Stomach smooth muscle (tissue), 2 donors: ENCODE measurements around the gene KCTD5.
"Not testable (repeated sequence)": the region's sequence is repeated elsewhere in the genome, so short reads cannot be mapped to it uniquely, and the experiment has no call there.

Experiments used
- H3K27ac ChIP-seq: one replicate; pipeline ENCODE4 v1.7.0; 2013; ENCODE audit warnings: mild to moderate bottlenecking, low read length, inconsistent platforms
- H3K27me3 ChIP-seq, 2 donors: one replicate each; pipeline ENCODE4 v1.7.0; 2013; ENCODE audit warnings: low read length in 2 of 2; ENCODE audit not compliant: insufficient read depth in 2 of 2, control insufficient read depth in 1 of 2
- H3K36me3 ChIP-seq, 2 donors: one replicate each; pipeline ENCODE4 v1.7.0; 2013; ENCODE audit warnings: low read length in 2 of 2; ENCODE audit not compliant: control insufficient read depth in 2 of 2, insufficient read depth in 2 of 2
- H3K4me1 ChIP-seq: one replicate; pipeline ENCODE4 v1.7.0; 2013; ENCODE audit warnings: low read length; ENCODE audit not compliant: control insufficient read depth, insufficient read depth
- H3K4me3 ChIP-seq, 2 donors: one replicate each; pipeline ENCODE4 v1.7.0; 2013; ENCODE audit warnings: low read length in 2 of 2
- H3K9ac ChIP-seq, 2 donors: one replicate each; pipeline ENCODE4 v1.7.0; 2013; ENCODE audit warnings: low read length in 2 of 2, mild to moderate bottlenecking in 1 of 2
- H3K9me3 ChIP-seq, 2 donors: one replicate each; pipeline ENCODE4 v1.7.0; 2013; ENCODE audit warnings: low read length in 2 of 2; ENCODE audit not compliant: control insufficient read depth in 2 of 2
- donor health status: healthy.
- donor health status: Pancreatic carcinoma.

KCTD5 gene

DNA sequence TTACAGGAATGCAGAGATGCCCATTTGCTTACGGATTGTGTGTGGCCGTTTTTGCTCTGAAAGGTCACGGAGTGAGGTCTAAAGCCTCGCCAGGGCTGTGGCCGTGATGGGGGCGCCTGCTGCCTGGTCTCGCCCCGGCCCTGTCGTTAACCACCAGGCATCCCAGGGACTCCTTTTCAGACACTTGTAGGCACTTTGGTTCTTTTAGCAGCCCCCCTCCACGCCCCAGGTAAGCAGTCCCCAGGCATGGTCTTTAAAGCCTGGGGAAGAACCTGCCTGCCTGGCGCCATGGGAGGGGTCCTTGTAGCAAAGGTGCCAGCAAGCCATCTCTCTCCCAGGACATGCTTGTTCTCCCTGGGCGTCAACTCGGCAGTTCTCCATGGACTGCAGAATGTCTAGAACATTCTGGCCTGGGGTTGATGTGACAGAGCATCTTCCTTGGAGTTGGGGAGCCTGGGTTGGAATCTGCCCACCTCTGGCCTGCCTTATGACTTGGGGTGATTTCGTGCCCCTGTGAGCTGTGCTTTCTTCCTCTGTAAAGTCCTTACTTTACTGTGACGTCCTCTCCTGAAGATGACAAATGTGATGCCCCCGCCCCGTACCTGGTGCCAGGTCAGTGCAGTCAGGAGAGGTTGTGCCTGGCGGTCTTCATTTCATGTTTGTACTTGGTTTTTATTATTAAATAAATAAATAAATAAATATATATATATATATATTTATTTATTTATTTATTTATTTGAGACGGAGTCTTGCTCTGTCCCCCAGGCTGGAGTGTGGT lies 5.4 kb downstream of the KCTD5 start:
- Histone ChIP-seq H3K4me3 (no peak overlapping the region), H3K4me1 (peaks cover 11% of the 10 kb centered on the region), H3K9me3 (no peaks in the 10 kb centered on the region), H3K36me3 (no peaks in the 10 kb centered on the region), H3K27ac (no peak overlapping the region), H3K27me3 (no peaks in the 10 kb centered on the region), H3K9ac (no peak overlapping the region)

DNA sequence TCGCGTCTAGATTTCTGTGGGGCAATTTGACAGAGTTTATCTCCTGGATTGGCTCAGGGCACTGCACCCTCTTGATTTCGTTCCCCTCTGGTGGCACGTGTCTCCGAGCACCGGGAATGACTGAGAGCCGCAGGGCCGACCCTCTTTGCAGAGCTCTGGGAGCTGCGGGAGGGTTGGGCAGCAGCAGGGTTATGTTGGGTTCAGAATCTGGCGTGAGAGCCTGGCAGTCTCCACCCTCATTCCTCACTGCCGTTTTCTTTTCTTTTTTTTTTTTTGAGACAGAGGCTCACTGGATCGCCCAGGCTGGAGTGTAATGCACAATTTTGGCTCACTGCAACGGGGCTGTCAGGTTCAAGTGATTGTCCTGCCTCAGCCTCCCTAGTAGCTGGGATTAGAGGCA lies 7.1 kb downstream of the KCTD5 start:
- H3K4me1 ChIP-seq = peaks cover 14% of the 10 kb centered on the region
- H3K9ac ChIP-seq, H3K36me3 ChIP-seq, H3K9me3 ChIP-seq, H3K4me3 ChIP-seq, H3K27me3 ChIP-seq, H3K27ac ChIP-seq: not testable (repeated sequence)

DNA sequence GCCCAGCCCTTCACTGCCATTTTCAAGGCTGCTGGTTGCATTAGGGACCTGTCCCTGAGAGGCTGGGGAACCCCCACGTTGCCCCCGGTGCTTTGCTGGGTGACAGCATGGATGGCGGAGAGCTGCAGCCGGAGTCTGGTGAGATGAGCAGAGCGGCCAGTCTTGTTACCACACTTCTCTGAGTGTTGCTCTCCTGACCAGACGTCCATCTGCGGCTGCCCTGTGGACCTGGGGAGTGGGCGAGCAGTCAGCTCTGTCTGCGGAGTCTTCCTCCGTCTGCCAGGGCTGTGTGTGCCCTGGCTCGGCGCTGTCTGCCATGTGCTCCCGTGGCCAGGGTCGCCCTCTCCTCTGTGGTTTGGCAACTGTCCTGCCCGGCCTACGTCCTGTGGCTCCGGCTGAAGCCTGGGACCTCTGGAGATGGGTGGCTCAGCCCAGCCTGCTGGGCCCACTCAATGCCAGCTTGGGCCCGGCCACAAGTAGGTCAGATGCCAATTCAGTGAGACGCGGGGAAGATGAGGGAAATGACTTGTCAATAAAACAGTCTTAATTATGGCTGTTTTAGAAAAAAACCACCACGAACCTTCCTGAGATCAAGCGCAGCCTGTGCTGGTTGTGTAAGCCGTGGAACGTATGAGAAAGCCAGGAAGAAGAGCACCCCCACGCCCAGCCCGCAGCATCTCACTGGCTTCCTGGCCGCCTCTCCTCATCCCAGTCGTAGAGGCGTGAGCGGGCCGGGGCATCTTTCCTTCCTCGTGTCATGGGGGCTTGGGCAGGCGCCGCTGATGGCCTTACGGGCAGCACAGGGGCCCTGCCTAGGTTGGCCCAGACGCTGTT lies 7.9 kb downstream of the KCTD5 start:
- Histone ChIP-seq H3K4me3 (no peak overlapping the region), H3K36me3 (no peaks in the 10 kb centered on the region), H3K27me3 (no peaks in the 10 kb centered on the region), H3K27ac (no peak overlapping the region), H3K9ac (no peak overlapping the region), H3K9me3 (no peaks in the 10 kb centered on the region), H3K4me1 (peaks cover 14% of the 10 kb centered on the region)

DNA sequence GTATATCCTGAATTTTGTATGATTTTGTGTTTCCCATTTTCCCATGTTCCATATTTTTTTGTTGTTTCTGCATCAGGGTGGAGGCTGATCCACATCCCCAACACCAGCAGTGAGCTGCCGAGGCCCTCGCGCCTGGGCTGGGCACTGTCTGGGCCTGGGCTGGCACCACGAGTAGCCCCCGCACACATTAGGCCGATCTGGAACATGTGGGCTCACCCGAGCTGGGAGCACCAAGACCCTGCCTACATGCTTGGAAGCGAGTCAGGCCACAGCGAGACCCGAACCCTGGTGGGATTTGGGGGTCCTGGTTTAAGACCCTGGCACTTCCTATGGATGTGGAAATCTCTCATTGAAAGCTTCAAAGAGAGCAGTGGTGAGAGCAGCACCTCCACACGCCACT lies 8.5 kb downstream of the KCTD5 start:
- Histone ChIP-seq H3K27ac (no peak overlapping the region), H3K9ac (no peak overlapping the region)

DNA sequence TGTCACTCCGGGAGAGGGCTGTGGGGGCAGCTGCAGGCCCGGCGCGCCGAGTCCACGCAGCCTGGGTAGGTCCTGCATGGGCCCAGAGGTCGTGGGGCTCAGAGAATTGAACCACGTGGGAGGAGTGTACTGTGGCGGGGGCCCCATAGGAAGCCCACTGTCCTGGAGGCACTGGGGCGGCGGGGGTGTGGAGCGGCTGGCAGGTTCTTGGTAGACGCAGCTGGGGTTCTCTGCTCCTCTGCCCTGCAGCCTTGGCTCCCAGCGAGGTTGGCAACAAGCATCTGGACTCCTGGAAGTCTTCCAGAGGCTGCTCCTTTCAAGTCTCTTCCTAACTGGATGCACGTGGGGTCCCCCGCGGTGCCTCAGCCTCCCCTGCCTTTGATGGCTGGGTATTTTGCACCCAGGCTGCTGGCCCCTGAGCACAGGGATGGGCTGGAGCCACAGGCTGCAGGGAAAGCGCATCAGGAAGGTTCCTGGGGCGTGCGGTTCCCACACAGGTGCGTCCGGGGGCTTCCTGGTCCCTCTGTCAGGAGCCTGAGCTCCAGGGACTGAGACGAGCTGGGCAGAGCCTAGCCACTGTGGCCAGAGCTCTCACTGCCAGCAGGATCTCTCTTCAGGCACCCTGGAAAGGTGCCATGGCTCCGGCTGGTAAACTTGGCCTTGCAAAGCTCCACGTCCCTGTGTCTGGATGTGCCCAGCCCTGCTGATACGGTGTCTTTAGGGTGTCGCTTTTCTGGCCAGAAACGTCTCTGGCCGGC lies 9.3 kb downstream of the KCTD5 start:
- H3K9me3 ChIP-seq = no peaks in the 10 kb centered on the region
- H3K9ac ChIP-seq = no peak overlapping the region
- no peak overlapping the region for H3K27ac ChIP-seq
- no peaks in the 10 kb centered on the region for H3K36me3 ChIP-seq
- no peaks in the 10 kb centered on the region for H3K27me3 ChIP-seq
- H3K4me1 ChIP-seq = peaks cover 14% of the 10 kb centered on the region
- H3K4me3 ChIP-seq = no peak overlapping the region

More for the DNA sequence above, 8.5 kb downstream of the KCTD5 start:
- H3K9me3 ChIP-seq = no peaks in the 10 kb centered on the region
- H3K4me3 ChIP-seq = no peak overlapping the region
- H3K36me3 ChIP-seq = no peaks in the 10 kb centered on the region
- H3K4me1 ChIP-seq = peaks cover 14% of the 10 kb centered on the region
- H3K27me3 ChIP-seq = no peaks in the 10 kb centered on the region

DNA sequence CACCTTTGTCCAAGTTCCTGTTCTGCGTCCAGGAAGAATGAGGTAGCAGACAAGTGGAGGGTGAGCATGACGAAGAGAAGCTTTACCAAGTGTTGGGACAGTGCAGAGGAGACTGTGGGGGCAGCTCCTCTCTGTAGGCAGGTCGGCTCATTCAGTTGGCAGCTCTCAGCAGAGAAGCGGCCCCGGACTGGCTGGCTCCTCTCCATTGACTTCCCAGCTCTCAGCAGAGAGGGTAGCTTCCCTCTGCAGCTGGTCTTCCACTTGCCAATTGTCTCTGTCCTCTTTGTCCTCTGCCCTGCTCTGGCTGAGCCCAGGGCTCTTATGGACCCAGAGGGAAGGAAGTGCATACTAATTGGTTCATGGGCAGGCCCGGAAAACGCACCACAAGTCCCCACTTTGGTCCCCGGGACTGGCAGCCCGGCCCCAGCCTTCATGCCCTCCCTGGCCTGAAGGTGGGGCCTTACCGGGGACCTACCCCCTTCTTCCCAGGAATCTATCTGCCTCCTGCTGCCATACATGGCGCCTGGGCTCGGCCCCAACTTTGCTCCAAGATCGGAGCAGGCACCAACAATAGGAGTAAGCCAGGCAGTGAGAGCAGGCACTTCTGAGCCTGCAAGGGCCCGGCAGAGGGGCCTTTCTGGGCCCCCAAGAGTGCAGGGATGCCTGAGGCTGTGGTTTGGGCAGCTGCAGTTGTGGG lies 10.1 kb downstream of the KCTD5 start:
- Histone ChIP-seq H3K27ac (peak overlapping the region; percentile 24), H3K4me1 (peaks cover 14% of the 10 kb centered on the region), H3K27me3 (no peaks in the 10 kb centered on the region), H3K9ac (no peak overlapping the region), H3K9me3 (no peaks in the 10 kb centered on the region), H3K4me3 (no peak overlapping the region), H3K36me3 (peaks cover 4 to 6% of the 10 kb centered on the region in 2 donors)

DNA sequence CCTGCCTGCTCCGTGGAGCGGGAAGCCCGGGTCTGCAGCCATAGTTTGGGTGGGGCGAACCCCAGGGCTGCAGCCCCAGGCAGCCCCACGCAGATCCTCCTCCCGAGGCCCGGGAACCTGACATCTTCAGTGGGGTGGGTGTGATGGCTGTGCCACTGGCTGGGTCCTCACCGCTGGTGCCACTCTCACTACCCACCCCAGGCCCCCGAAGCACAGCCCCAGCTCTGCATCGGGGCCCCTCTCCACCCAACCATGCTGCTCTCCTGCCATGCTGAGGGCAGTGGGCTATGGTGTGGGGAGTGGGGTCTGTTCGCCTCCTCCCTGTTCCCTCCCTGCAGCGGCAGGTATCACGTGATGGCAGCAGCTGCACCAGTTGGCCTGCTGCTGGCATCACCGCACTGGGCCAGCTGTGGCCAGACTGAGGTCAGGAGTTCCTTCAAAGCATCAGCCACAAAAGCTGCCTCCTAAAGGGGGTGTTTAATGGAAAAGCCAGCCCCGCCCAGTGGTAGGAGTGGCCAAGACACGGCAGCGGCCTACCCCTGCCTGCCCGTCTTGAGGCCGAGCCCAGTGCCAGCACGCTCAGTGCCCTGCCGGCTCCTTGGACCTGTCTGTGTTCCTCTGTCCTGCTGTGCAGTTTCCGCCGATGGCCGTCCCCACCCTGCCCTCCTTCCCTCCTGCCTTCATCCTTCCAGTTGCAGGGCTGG lies 10.8 kb downstream of the KCTD5 start:
- peak overlapping the region; percentile 24 for H3K27ac ChIP-seq
- peak overlapping the region in 1 of 2 donors; percentile 8 for H3K4me3 ChIP-seq
- no peak overlapping the region for H3K9ac ChIP-seq

DNA sequence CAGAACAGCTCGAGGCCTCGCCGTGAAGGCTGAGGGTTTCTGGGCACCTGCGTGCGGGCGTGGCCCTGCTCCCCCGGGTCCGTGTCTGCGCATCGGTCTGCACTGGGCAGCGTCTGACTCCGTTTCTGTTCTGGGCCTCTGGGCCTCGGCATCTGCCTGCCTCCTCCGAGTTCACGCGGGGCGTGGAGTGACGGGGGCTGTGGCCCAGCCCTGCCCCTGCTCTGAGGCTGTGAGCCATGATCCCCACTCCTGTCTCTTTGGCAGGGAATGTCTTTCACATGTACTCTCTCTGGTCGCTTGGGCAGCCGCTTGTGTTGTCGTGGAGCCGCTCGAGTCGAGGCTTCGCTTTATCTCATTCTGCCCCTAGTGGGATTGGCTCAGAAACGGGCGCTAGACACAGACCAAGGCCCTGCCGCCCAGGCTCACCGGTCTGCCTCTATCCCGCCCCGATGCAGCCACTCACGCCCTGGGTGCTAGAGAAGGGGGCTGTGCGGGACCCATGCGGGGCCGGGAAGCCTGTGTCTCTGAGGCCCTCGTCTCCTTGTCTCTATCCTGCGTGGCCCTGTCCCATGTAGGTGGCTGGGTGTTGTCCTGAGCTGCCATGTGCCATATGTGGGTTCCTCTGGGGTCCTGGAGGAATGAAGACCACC lies 14.4 kb downstream of the KCTD5 start:
- Histone ChIP-seq H3K36me3 (peaks cover 17% of the 10 kb centered on the region in 2 donors), H3K4me1 (peaks cover 12% of the 10 kb centered on the region)
- not testable (repeated sequence) for H3K27ac ChIP-seq, H3K4me3 ChIP-seq, H3K9ac ChIP-seq, H3K27me3 ChIP-seq, H3K9me3 ChIP-seq

More for the DNA sequence above, 10.8 kb downstream of the KCTD5 start:
- H3K27me3 ChIP-seq = no peaks in the 10 kb centered on the region
- H3K9me3 ChIP-seq = no peaks in the 10 kb centered on the region
- peaks cover 6 to 8% of the 10 kb centered on the region in 2 donors for H3K36me3 ChIP-seq
- peaks cover 14% of the 10 kb centered on the region for H3K4me1 ChIP-seq

DNA sequence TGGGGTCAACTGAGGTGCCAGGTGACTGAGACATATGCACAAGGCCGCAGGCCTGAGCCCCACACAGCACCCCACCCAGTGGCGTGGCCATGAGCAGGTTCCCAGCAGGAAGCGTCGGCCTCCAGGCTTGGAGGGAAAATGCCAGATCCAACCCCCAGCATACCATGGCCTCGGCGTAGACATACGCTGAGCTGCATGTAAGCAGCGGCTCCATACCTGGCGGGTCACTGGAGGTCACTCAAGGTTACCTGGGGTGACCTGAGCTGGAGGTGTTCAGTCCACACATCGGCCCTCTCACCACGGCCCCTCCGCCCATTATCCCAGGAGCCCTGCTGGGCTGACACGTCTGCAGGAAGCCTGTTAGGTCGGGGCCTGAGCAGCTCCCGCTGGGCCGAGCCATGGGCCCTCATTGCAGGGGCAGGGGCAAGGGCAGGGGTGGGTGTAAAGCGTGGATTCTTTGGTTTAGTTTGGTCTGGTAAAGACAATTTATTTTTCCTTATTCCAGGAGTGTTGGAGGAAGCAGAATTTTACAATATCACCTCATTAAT lies 15.2 kb downstream of the KCTD5 start:
- H3K4me1 ChIP-seq = peaks cover 10% of the 10 kb centered on the region
- H3K4me3 ChIP-seq = no peak overlapping the region
- no peaks in the 10 kb centered on the region for H3K27me3 ChIP-seq
- H3K9ac ChIP-seq = no peak overlapping the region
- peaks cover 17 to 23% of the 10 kb centered on the region in 2 donors for H3K36me3 ChIP-seq
- no peaks in the 10 kb centered on the region for H3K9me3 ChIP-seq
- H3K27ac ChIP-seq = no peak overlapping the region
